HepG2 (cell line): ENCODE data around the gene GUK1. TPM values are rescaled to one million over a fixed set of nuclear protein-coding genes. Genes with fewer than 3 reads are reported as not detected.

Experiments used
- ATAC-seq: fragments of 200-7000 bp; cut with Tn5 transposase; 3 replicates; pipeline ENCODE4 v1.9.1; 2020; ENCODE audit warnings: mild to moderate bottlenecking, moderate library complexity
- BruUV-seq: library from RNA; stranded (reverse); fragments of 400-500 nt; replicated peaks from 2 replicates; lab custom pipeline; 2021; lab: Mats Ljungman, UMichigan
- CTCF ChIA-PET: fragments of 300-600 bp; formaldehyde crosslinking; extraction: SDS; loops from one replicate; lab custom pipeline; 2021; ENCODE audit warnings: low total read pairs, inconsistent platforms, low intra/inter-chr PET ratio; lab: Yijun Ruan, JAX
- POLR2A ChIA-PET: fragments of 350-600 bp; sonication (Branson Sonifier 250); formaldehyde crosslinking; loops from one replicate; lab custom pipeline; 2020; ENCODE audit warnings: antibody characterized with exemption, inconsistent platforms; lab: Yijun Ruan, JAX
- DNase-seq: peaks from one replicate; pipeline ENCODE4 v3.0.0-alpha.2; 2015; ENCODE audit warnings: low spot score
- FAIRE-seq: peaks from 3 replicates; lab custom pipeline; 2011; peaks lifted over from hg19 to GRCh38; lab: Jason Lieb, UNC
- H2AFZ ChIP-seq: one replicate; pipeline ENCODE4 v1.6.1; 2011; ENCODE audit warnings: low read length, inconsistent platforms
- H3K27ac ChIP-seq: fragments of 300-600 bp; 3 replicates; pipeline ENCODE4 v1.8.0; 2011; ENCODE audit warnings: mixed run types, mild to moderate bottlenecking, mixed read lengths, low read length, inconsistent platforms; ENCODE audit not compliant: insufficient read depth; ENCODE audit errors: extremely low read length
- H3K27me3 ChIP-seq, 2 experiments: fragments of 200-600 bp in 1 of 2; 2 replicates in 1 of 2; 3 replicates in 1 of 2; pipeline versions ENCODE4 v1.6.0 to v1.8.0; 2011; ENCODE audit warnings: low read length in 2 of 2, mild to moderate bottlenecking in 2 of 2, moderate library complexity in 2 of 2, inconsistent platforms in 1 of 2; ENCODE audit not compliant: insufficient read depth in 2 of 2, control insufficient read depth in 1 of 2
- H3K36me3 ChIP-seq, 2 experiments: fragments of 200-600 bp in 1 of 2; replicated peaks in 1 of 2; 2 replicates in 1 of 2; 3 replicates in 1 of 2; pipeline versions ENCODE4 v1.5.1 to v1.8.0; 2011; ENCODE audit warnings: low read length in 2 of 2, inconsistent platforms in 1 of 2; ENCODE audit not compliant: insufficient read depth in 2 of 2, control insufficient read depth in 1 of 2
- H3K4me1 ChIP-seq: 2 replicates; pipeline ENCODE4 v1.5.1; 2012; ENCODE audit warnings: low read length, inconsistent platforms; ENCODE audit not compliant: insufficient read depth
- H3K4me2 ChIP-seq: 2 replicates; pipeline ENCODE4 v1.6.0; 2011; ENCODE audit warnings: low read depth, low read length, inconsistent platforms
- H3K4me3 ChIP-seq, 3 experiments: fragments of 200-600 bp in 1 of 3; sonication (generic), shearing (Covaris generic) in 1 of 3; replicated peaks in 1 of 3; 2 replicates each; pipeline ENCODE4 v1.5.1; 2011 to 2016; ENCODE audit warnings: low read length in 3 of 3, inconsistent platforms in 2 of 3, low read depth in 2 of 3, mild to moderate bottlenecking in 2 of 3, control low read depth in 1 of 3, mixed read lengths in 1 of 3; ENCODE audit not compliant: insufficient read depth in 1 of 3
- H3K79me2 ChIP-seq: one replicate; pipeline ENCODE4 v1.6.1; 2011; ENCODE audit warnings: low read length, inconsistent platforms; ENCODE audit not compliant: insufficient read depth
- H3K9ac ChIP-seq: 2 replicates; pipeline ENCODE4 v1.6.0; 2011; ENCODE audit warnings: mild to moderate bottlenecking, low read depth, low read length, inconsistent platforms; ENCODE audit not compliant: insufficient read depth
- H3K9me3 ChIP-seq: 2 replicates; pipeline ENCODE4 v1.5.1; 2012; ENCODE audit warnings: mild to moderate bottlenecking, low read length
- H4K20me1 ChIP-seq: 2 replicates; pipeline ENCODE4 v1.6.0; 2011; ENCODE audit warnings: inconsistent platforms, mild to moderate bottlenecking, low read length, moderate library complexity; ENCODE audit not compliant: insufficient read depth
- DDIT3 ChIP-seq: sonication (generic); formaldehyde crosslinking; IDR thresholded peaks from 2 replicates; pipeline ENCODE4 v1.4.0; 2020; ENCODE audit warnings: mild to moderate bottlenecking, missing genetic modification reagents
- DMAP1 ChIP-seq: IDR thresholded peaks from 2 replicates; pipeline ENCODE4 v1.6.1; 2016
- KLF11 ChIP-seq: IDR thresholded peaks from 2 replicates; pipeline ENCODE4 v1.6.1; 2016; ENCODE audit warnings: missing compliant biosample characterization
- NR0B2 ChIP-seq: sonication (generic); formaldehyde crosslinking; IDR thresholded peaks from 2 replicates; pipeline ENCODE4 v1.4.0; 2020; ENCODE audit warnings: mild to moderate bottlenecking, missing genetic modification reagents
- POLR2AphosphoS2 ChIP-seq: IDR thresholded peaks from 2 replicates; pipeline ENCODE4 v1.6.1; 2011; ENCODE audit warnings: low read depth, low read length, improper control_type of control experiment
- RBM22 ChIP-seq: fragments of 200-400 bp; formaldehyde crosslinking; optimal IDR thresholded peaks from 2 replicates; pipeline ENCODE3; 2017; ENCODE audit warnings: mild to moderate bottlenecking, low read length, moderate library complexity
- SNRNP70 ChIP-seq: fragments of 200-400 bp; formaldehyde crosslinking; IDR thresholded peaks from 2 replicates; pipeline ENCODE4 v1.6.1; 2017; ENCODE audit warnings: mild to moderate bottlenecking, low read depth, low read length, moderate library complexity
- ZFP1 ChIP-seq: IDR thresholded peaks from 2 replicates; pipeline ENCODE4 v1.6.1; 2016
- ZNF773 ChIP-seq: sonication (generic); formaldehyde crosslinking; IDR thresholded peaks from 2 replicates; pipeline ENCODE4 v1.4.0; 2020; ENCODE audit warnings: missing genetic modification reagents, borderline replicate concordance
- WGBS: methylation state at CpG from one replicate; pipeline ENCODE4 v1.1.6; 2017; ENCODE audit warnings: low lambda C conversion rate; 5-methylcytosine and 5-hydroxymethylcytosine counted together
- in situ Hi-C: cut with HindIII; loops from 2 replicates; pipeline ENCODE4 v1.10.0; 2017; ENCODE audit warnings: low pct_unique_long_range_greater_than_20kb; ENCODE audit not compliant: extremely low pct_ligation_motif_present
- intact Hi-C: fragments of 100-400 bp; cut with micrococcal nuclease; formaldehyde crosslinking; loops from one replicate; pipeline ENCODE4 v1.10.0; 2022; ENCODE audit not compliant: unreplicated experiment
- polyA plus RNA-seq, 8 experiments: library from polyadenylated mRNA; depleted of rRNA in 3 of 8; stranded (reverse) in 7 of 8; unstranded in 1 of 8; fragments of >200 nt; fragmentation: Illumina TruSeq in 4 of 8; extraction: Trizol in 4 of 8; gene quantifications; 2 replicates each; pipeline versions ENCODE4 v1.2.1 to v1.2.3, GENCODE V29; 2011 to 2016; ENCODE audit warnings: low read depth in 4 of 8, missing spikeins in 1 of 8, mixed read lengths in 1 of 8; ENCODE audit not compliant: insufficient read depth in 1 of 8
- total RNA-seq, 5 experiments: library from RNA; depleted of rRNA; stranded (reverse); fragments of >200 nt; fragmentation: Illumina TruSeq; extraction: Trizol; gene quantifications; 2 replicates each; pipeline ENCODE4 v1.2.3, GENCODE V29; 2016; ENCODE audit warnings: low read depth in 1 of 5

Gene GUK1
- total and polyA plus RNA-seq, 2 of the 13 experiments (the other 11 are each of a cell fraction or from before 2014, with no cell fraction given) = 116 to 154 TPM

- no TSS peak for BruUV-seq
- Histone ChIP-seq H3K4me2 (no peak overlapping the region), H3K9me3 (peaks cover 26% of the 10 kb centered on the region), H3K36me3 (peaks cover 21 to 75% of the 10 kb centered on the region in 2 experiments; a peak in 4 of 5 replicates), H3K4me3 (no peak overlapping the region), H3K9ac (no peak overlapping the region), H3K79me2 (peaks cover 86% of the 10 kb centered on the region), H4K20me1 (peaks cover 99% of the 10 kb centered on the region), H2AFZ (no peak overlapping the region), H3K27ac (no peak overlapping the region), H3K27me3 (no peaks in the 10 kb centered on the region), H3K4me1 (peaks cover 24% of the 10 kb centered on the region)
- ATAC-seq (no peak), DNase-seq (no peak), FAIRE-seq (no peak)
- TF ChIP-seq POLR2AphosphoS2 = no peak; the same call in 1 of the 2 replicates
- no peak for TF ChIP-seq NR0B2 (CRISPR knock-in tag)
- peak; percentile 21 for TF ChIP-seq RBM22
- TF ChIP-seq ZFP1 = peak; percentile 100
- TF ChIP-seq SNRNP70 = no peak
- no peak for TF ChIP-seq KLF11
- TF ChIP-seq DMAP1 (CRISPR knock-in tag) = no peak
- TF ChIP-seq DDIT3 = no peak
- no peak for TF ChIP-seq ZNF773 (CRISPR knock-in tag)
- in situ Hi-C loops (no loop called here), intact Hi-C loops (no loop called here)
- 91% methylated on average over 13 of the region's 13 CpGs for WGBS
- ChIA-PET CTCF (no interaction called here), POLR2A (interaction anchor here (0.6 kb wide), 1 partner anchor 11 kb away, joined by 3 read pairs; no protein-coding TSS in a partner anchor)
These were observed 45.6 kb upstream of the GUK1 start for GRCh38 chr1:228094432-228095016.
